Head of caudate nucleus (tissue), 42 donors: Measurements from ENCODE around the gene SLC12A7.
"Not testable (repeated sequence)": the region's sequence is repeated elsewhere in the genome, so short reads cannot be mapped to it uniquely, and the experiment has no call there.

ENCODE experiments used
- DNase-seq, 42 donors: peaks; one replicate each; pipeline versions ENCODE4 v3.0.0 to v3.0.0-alpha.2; 2020 to 2021; ENCODE audit warnings: mixed read lengths in 7 of 42
- intact Hi-C: fragments of 100-400 bp; cut with DNase I; formaldehyde crosslinking; loops from one replicate; pipeline ENCODE4 v1.15.0; 2022

The SLC12A7 gene

DNA sequence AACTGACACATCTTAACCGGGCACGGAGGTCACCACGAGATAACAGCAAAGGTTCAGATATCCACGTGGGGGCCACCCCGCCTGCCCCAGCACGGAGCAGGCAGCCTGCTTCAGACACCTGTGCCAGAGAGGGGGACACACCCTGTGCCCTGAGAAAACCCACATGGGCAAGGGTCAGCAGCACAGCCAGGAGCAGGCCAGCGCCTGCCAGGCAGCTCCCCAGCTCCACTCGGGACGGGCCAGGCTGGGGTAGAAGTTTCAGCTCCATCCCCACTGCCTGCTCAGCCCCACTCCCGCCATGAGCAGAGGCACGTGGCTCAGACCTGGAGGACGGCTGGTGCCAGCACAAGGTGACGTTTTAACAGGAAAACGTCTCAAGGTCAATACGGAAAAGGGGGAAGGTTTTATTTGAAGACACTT lies 22.2 kb downstream of the SLC12A7 start:
- DNase-seq = no peak
- intact Hi-C loops = no loop called here

DNA sequence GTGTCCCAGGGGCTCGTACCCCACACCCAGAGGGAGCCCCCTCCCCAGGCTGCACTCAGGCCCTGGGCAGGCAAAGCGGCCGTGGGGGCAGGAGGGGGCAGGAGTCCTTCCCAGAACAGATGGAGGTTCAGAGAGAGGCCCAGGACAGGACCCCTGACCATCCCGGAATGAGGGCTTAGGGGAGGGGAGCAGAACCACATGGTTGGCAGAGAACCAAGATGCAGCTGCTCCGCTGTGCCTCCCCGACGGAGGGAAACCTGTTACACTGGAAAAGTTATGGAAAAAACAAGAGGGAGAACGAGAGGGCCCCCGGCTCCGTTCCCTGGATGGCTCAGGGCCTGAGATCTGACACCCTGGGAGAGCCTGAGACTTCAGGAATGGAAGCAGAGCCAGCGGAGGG lies 22.7 kb downstream of the SLC12A7 start:
- DNase-seq = no peak
- intact Hi-C loops = no loop called here

DNA sequence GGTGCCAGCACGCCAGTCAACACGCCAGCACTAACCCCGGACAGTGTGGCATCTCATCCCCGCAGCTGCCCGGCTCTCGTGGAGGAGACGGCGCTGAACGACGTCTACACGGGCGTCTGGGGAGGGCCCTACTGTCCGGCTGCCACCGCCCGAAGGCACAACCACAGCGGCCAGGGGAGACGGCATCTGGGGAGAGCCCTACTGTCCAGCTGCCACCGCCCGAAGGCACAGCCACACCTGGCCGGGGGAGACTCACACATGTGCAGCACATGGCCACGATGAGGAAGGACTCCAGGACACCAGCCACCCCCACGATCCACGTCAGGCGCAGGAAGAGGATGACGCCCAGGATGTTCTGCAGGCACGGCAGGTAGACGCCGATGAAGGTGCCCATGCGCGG lies 23.1 kb downstream of the SLC12A7 start:
- intact Hi-C loops = no loop called here
- DNase-seq = no peak

DNA sequence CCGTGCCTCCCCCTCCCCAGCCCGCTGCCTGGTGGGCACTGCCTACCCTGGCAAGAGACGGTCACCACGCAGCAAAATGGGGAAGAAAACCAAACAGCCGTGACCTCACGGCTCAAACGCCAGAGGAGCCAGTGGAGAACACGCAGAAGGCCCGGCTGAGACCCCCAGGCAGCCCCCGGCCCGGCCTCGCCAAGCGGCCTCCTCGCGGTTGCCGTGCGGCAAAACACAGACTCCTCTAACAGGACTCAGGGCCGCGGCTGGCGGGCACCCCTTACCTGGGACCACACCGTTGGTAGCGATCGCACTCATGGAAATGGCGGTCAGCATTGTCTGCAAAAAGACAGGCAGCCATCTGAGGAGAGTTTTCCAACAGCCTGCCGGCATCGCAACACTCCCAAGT lies 23.8 kb downstream of the SLC12A7 start:
- DNase-seq = no peak
- intact Hi-C loops = no loop called here

DNA sequence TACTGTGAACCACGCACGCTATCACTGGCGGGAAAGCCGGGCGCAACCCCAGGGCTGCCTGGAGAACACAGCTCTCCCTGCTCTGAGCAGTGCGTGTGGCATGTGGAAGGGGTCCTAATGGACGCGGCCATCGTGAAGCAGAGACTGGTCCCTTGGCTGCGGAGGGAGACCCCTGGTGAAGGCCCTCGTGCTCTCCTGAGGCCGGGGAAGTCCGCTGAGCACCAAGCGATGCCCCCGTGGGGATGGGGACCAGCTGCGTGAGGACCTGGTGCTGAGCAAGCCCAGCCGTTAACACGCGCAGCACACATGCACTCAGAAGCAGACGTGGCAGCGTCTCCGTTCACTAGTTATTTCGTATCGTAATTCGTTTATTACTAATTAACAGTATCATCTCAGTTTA lies 24.4 kb downstream of the SLC12A7 start:
- intact Hi-C loops = no loop called here
- no peak for DNase-seq

- no peak for DNase-seq
- intact Hi-C loops = no loop called here
Measured at GRCh38 chr5:1086871-1087270, 25.0 kb downstream of the SLC12A7 start.

DNA sequence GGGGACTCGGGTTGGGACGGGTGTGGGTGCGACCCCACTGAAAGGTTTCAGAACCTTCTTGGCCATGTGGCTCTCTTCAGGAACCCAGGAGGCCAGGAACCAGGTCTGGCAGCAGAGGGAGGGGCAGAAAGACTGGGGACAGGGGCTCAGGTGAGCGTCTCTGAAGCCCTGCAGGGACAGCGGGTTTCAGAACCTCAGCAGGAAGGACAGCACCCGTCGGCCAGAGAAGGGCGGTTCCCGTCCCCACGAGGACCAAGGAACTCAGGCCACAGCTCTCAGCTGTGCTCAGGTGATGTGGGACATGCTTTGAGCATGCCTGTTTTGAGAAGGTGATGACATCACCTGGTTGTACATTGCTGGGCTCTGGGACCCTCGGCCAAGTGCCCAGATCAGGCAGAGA lies 25.7 kb downstream of the SLC12A7 start:
- no peak for DNase-seq
- intact Hi-C loops = no loop called here

DNA sequence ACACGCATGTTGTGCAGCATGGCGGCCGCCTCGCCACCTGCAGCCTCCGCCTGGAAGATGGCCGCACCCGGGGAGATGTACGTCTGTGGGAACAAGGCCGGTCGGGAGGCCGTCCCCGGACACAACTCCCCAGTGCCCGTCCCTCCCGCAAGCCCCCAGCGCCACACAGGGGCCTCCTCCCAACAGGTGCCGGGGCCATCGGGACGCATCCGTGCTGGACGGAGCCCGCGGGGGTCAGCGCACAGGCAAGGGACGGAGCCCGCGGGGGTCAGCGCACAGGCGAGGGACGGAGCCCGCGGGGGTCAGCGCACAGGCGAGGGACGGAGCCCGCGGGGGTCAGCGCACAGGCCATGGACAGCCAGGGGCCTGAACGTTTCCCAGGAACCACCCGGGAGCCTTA lies 26.5 kb downstream of the SLC12A7 start:
- intact Hi-C loops = no loop called here
- no peak for DNase-seq

DNA sequence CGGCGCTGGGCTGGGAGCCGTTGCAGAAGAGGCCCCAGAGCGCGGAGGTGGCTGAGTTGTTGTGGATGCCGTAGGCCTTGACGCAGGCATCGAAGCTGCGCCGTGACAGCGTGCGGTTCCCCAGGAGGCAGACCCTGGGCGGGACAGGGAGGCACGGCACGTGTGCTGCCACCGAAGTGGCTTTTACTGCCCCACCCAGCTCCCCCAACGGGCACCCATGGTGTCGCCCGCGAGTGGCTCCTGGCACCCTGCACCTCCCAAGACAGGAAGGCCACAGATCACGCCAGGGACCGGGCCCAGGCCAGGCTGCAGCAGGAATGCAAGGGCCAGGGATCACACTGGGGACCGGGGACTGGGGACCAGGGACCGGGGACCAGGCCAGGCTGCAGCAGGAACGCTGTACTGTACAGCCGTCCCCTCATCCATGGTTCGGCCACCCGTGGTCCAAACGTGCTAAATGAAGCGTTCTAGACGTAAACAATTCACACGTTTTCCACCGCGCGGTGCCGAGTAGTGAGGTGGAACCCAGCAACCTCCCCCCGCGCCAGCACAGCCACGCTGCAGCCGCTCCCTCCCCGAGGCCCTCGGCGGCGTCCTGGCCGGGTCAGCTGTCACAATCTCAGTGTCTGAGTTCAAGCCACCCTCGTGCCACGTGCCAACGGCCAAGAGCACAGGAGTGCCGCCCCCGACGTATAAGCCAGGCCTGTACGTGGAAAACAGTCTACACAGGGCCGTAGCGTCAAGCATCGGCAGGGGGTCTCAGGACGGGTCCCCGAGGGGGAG lies 27.8 kb downstream of the SLC12A7 start:
- intact Hi-C loops = no loop called here
- no peak for DNase-seq

GRCh38 chr5:1083026-1083425 lies 28.8 kb downstream of the SLC12A7 start:
- DNase-seq, intact Hi-C loops: not testable (repeated sequence)

DNA sequence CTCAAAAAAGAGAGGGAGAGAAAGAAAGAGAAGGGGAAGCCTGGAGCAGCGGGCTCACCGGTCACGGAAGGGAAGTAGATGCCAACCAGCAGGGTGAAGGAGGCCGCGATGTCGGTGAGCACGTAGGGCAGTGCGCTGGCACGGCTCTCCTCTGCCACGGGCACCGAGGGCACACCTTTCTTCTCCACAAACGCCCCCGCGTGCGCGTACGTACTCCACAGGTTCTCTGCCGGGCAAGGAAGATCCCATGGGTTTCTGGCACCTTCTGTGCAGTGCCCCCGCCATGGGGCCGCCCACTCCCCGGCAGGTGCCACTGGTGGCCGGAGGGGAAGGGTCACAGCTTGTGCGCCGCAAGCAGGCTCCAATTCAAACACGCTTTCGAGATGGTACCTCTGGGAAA lies 30.3 kb downstream of the SLC12A7 start:
- intact Hi-C loops = no loop called here
- DNase-seq = no peak

DNA sequence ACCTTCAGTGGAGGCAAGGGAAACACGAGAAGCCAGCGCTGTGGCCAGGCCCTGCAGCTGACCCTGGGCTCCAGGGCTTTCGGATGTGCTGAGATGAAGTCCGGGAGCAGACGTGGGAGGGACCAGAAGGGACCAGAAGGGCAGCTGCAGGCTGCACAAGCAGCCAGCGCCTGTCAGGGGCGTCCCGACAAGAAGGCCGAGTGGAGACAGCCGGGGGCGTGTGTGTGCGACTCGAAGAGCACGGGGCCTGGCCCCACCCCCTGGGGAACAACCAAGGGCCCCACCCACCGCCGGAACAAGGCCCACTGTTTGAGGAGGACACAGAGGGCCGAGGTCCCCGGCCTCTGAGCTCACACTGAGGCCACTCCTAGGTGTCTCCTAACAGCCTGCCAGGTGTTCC lies 31.4 kb downstream of the SLC12A7 start:
- intact Hi-C loops = no loop called here
- no peak for DNase-seq

DNA sequence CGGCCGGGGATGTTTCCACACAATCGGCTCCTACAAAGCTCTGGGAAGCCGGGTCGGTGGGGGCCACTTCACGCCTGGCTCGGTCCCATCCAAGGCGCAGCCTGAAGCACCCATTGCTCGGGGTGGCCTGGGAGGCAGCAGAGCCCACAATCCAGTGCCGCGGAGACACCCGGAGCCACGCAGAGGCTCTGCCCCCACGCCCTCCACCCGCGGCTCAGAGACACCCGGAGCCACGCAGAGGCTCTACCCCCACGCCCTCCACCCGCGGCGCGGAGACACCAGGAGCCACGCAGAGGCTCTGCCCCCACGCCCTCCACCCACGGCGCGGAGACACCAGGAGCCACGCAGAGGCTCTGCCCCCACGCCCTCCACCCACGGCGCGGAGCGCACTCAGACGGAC lies 31.9 kb downstream of the SLC12A7 start:
- no peak for DNase-seq
- intact Hi-C loops = no loop called here

DNA sequence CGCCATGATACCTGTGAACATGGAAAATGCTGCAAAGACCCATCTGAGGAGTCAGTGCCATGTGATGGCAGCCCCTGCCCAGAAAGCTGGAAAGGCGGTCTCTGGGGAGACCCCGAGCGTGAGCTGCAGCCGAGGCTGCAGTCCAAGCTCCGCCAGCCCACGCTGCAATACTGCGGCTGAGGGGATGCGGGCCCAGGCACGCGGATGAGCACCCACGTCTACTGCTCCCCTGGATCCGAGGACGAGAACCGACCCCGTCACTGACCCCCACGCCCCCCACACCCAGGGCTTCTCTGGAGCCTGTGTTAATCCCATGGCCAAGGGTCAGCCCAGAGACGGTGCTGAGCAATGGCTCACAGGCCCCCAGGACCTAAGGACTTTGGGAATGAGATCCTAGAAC lies 32.4 kb downstream of the SLC12A7 start:
- intact Hi-C loops = no loop called here
- DNase-seq = no peak

DNA sequence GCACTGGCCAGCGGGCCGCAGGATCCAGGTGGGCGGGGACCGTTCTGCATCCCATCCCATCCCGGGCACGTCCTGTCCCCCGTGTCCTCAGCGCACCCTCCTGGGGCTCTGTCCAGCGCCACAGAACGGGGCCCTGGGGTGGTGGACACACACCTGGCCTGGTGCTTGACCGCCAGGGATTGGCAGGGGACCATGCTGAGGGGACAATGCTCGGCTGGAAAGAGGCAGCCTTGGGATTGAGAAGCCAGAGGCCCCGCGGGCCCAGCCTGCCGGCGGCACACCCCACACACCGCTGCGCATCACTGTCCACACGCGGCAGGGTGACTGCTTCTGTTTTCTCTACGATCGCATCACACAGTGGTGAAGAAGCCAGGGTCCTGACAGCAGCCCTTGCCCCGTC lies 33.0 kb downstream of the SLC12A7 start:
- intact Hi-C loops = no loop called here
- no peak for DNase-seq

GRCh38 chr5:1078206-1078605 lies 33.7 kb downstream of the SLC12A7 start:
- no peak for DNase-seq
- intact Hi-C loops = no loop called here

DNA sequence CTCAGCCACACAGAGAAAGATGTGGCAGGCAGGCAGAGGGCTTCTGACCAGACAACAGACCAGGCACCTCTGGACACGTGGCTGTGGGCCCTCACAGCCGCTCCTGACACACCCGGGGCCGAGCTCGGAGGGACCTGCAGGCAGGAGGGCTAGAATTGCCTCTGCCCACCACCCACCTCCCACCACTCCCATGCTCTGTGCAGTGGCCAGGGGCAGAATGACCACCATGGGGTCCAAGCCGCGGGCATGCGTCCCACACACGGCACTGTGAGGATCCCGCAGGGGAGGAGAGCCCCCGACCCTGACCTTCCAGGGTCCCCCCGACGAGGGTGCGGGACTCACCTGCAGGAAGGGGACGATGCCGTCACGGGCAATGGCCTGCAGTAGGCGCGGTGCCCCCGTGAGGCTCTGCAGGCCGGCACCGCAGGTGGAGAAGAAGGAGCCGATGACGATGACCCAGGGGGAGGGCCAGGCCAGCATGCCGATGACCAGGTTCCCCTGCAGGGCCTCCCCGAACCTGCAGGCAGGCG lies 34.3 kb downstream of the SLC12A7 start:
- intact Hi-C loops = no loop called here
- DNase-seq = no peak

DNA sequence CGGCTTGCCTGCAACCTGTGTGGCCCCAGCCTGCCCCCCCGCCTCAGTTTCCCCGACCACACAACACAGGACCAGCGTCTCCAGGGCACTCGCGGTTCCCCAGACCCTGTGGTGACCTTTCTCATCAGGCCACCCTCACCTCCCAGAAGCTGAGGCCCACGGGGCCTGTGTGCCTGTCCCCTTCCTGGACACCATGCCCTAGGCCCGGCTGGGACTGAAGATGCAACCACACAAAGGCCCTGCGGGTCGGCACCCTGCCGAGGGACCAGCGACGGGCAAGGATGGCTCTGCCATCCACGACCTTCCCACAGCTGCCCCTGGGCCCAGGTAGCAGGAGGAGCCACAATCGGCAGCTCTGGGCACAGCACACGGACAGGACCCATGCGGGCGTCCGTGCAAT lies 34.8 kb downstream of the SLC12A7 start:
- intact Hi-C loops = no loop called here
- DNase-seq = no peak

DNA sequence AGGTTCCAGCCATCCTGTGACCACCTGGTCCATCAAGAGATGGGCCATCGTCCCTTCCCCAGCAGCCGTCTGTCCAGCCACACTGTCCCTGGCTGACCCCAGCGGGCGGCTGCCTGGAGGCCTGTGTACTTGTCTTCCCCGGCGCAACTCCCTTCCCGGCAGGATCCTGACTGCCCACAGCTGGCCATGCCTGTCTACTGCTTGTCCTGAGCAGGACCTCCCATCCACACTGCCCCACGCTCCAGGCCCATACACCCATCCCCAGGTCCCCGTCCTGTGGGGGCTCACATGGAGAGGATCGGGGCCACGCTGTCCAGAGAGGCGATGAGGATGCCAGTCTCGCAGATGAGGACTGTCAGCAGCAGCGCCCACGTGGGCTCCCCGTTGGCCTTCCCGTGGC lies 35.5 kb downstream of the SLC12A7 start:
- intact Hi-C loops = no loop called here
- DNase-seq = no peak

DNA sequence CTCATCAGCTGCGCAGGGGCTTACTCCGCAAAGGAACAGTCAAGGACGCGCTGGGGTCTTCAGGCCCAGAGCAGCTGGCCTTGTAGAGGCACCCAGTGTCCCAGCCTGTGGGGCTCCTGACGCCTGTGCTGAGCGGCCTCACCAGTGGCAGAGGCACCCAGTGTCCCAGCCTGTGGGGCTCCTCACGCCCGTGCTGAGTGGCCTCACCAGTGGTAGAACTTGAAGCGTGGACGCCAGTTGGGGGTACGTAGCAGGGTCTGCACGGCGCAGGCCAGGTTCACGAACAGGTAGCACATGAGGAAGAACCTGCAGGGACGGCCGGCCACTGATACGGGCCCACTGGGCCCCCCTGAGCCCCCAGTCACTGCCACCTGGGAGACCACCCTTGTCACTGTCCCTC lies 35.9 kb downstream of the SLC12A7 start:
- intact Hi-C loops = no loop called here
- no peak for DNase-seq

GRCh38 chr5:1075555-1075881 lies 36.3 kb downstream of the SLC12A7 start:
- intact Hi-C loops = no loop called here

More at GRCh38 chr5:1075555-1075881, 36.3 kb downstream of the SLC12A7 start:
- no peak for DNase-seq
